Measurements from ENCODE around the gene ASCL5.

Gene ASCL5

GRCh38 chr1:201128962-201129361, 2.0 kb upstream of the ASCL5 start:
- ChIA-PET POLR2A (no interaction called here), CTCF (interaction anchor here (1.1 to 3.1 kb wide), 3 partner anchors 8 to 49 kb away, joined by 3 to 15 read pairs (median 3); no protein-coding TSS in a partner anchor)
- DNase-seq (ENCODE audit: extremely low spot score), result no peak
- TF ChIP-seq CTCF (IDR thresholded peaks at IDR 0.05; ENCODE audit: control extremely low read depth, extremely low read depth, low read depth, missing control alignments), result no peak

- DNase-seq (ENCODE audit: extremely low spot score), result no peak
- ChIA-PET POLR2A (no interaction called here), CTCF (interaction anchor here (1.4 to 3.1 kb wide), 2 partner anchors 8 to 9 kb away, joined by 3 to 15 read pairs; no protein-coding TSS in a partner anchor)
- TF ChIP-seq CTCF (IDR thresholded peaks at IDR 0.05; ENCODE audit: control extremely low read depth, extremely low read depth, low read depth, missing control alignments), result no peak
Measured at GRCh38 chr1:201128476-201128875, 1.5 kb upstream of the ASCL5 start.

GRCh38 chr1:201127755-201128455, 921 bp upstream of the ASCL5 start:
- ChIA-PET POLR2A (no interaction called here), CTCF (interaction anchor here (1.0 to 3.1 kb wide), 3 partner anchors 9 to 155 kb away, joined by 3 to 15 read pairs (median 3); no protein-coding TSS in a partner anchor)
- no peak for DNase-seq (ENCODE audit: extremely low spot score)
- TF ChIP-seq CTCF (IDR thresholded peaks at IDR 0.05; ENCODE audit: control extremely low read depth, extremely low read depth, low read depth, missing control alignments), result no peak

- ChIA-PET POLR2A (no interaction called here), CTCF (interaction anchor here (1.7 kb wide), 1 partner anchor 12 kb away, joined by 6 read pairs; no protein-coding TSS in a partner anchor)
- TF ChIP-seq CTCF (IDR thresholded peaks at IDR 0.05; ENCODE audit: control extremely low read depth, extremely low read depth, low read depth, missing control alignments), result no peak
- no peak for DNase-seq (ENCODE audit: extremely low spot score)
Measured at GRCh38 chr1:201126463-201126831, 537 bp downstream of the ASCL5 start.

- ChIA-PET CTCF (interaction anchor here (1.7 kb wide), 1 partner anchor 11 kb away, joined by 6 read pairs; no protein-coding TSS in a partner anchor), POLR2A (no interaction called here)
- no peak for DNase-seq (ENCODE audit: extremely low spot score)
- no peak for TF ChIP-seq CTCF (IDR thresholded peaks at IDR 0.05; ENCODE audit: control extremely low read depth, extremely low read depth, low read depth, missing control alignments)
Measured at GRCh38 chr1:201125800-201126199, 1.2 kb downstream of the ASCL5 start.

- ChIA-PET POLR2A (interaction anchor here (0.5 kb wide), 1 partner anchor 558 kb away, joined by 3 read pairs; no protein-coding TSS in a partner anchor), CTCF (interaction anchor here (1.0 to 1.7 kb wide), 2 partner anchors 11 to 23 kb away, joined by 4 to 6 read pairs; no protein-coding TSS in a partner anchor)
- no peak for TF ChIP-seq CTCF (IDR thresholded peaks at IDR 0.05; ENCODE audit: control extremely low read depth, extremely low read depth, low read depth, missing control alignments)
- DNase-seq (ENCODE audit: extremely low spot score), result no peak
Measured at GRCh38 chr1:201125019-201125418, 2.0 kb downstream of the ASCL5 start.
